Endodermal cell (in vitro differentiated cells): ENCODE results near the gene DUS2. TPM values are rescaled to one million over a fixed set of nuclear protein-coding genes. Genes with fewer than 3 reads are reported as not detected.

Experiments
- DNase-seq: peaks from one replicate; pipeline ENCODE4 v3.0.0-alpha.2; 2017
- H3K27ac ChIP-seq: 2 replicates; pipeline ENCODE4 v1.5.1; 2013; ENCODE audit warnings: mild to moderate bottlenecking, low read depth, low read length, moderate library complexity
- H3K27me3 ChIP-seq: 2 replicates; pipeline ENCODE4 v1.6.1; 2013; ENCODE audit warnings: mild to moderate bottlenecking, low read length, moderate library complexity; ENCODE audit not compliant: insufficient read depth, control insufficient read depth, poor library complexity, severe bottlenecking
- H3K36me3 ChIP-seq: 2 replicates; pipeline ENCODE4 v1.7.0; 2013; ENCODE audit warnings: mild to moderate bottlenecking, low read length, moderate library complexity; ENCODE audit not compliant: control insufficient read depth, insufficient read depth
- H3K4me1 ChIP-seq: one replicate; pipeline ENCODE4 v1.7.0; 2013; ENCODE audit warnings: low read length; ENCODE audit not compliant: control insufficient read depth, insufficient read depth
- H3K4me3 ChIP-seq: 2 replicates; pipeline ENCODE4 v1.5.1; 2013; ENCODE audit warnings: mild to moderate bottlenecking, low read length, moderate library complexity
- H3K9ac ChIP-seq: 2 replicates; pipeline ENCODE4 v1.6.1; 2013; ENCODE audit warnings: mild to moderate bottlenecking, low read length, moderate library complexity; ENCODE audit not compliant: poor library complexity, severe bottlenecking; ENCODE audit errors: extremely low read depth
- H3K9me3 ChIP-seq: 2 replicates; pipeline ENCODE4 v1.6.1; 2013; ENCODE audit warnings: mild to moderate bottlenecking, low read length, moderate library complexity; ENCODE audit not compliant: control insufficient read depth
- H3K27ac Mint-ChIP-seq: 2 replicates; pipeline ENCODE4 v1.8.0; 2020; ENCODE audit warnings: mixed read lengths
- H3K27me3 Mint-ChIP-seq: 2 replicates; pipeline ENCODE4 v1.8.0; 2021; ENCODE audit warnings: mild to moderate bottlenecking, mixed read lengths; ENCODE audit not compliant: insufficient read depth
- H3K36me3 Mint-ChIP-seq: 2 replicates; pipeline ENCODE4 v1.8.0; 2020; ENCODE audit warnings: low read depth, mixed read lengths
- H3K4me1 Mint-ChIP-seq: 2 replicates; pipeline ENCODE4 v1.8.0; 2020; ENCODE audit warnings: mixed read lengths
- H3K4me3 Mint-ChIP-seq: 2 replicates; pipeline ENCODE4 v1.8.0; 2020; ENCODE audit warnings: mild to moderate bottlenecking, moderate library complexity, mixed read lengths
- H3K9me3 Mint-ChIP-seq: 2 replicates; pipeline ENCODE4 v1.8.0; 2020; ENCODE audit warnings: mild to moderate bottlenecking, mixed read lengths
- CTCF ChIP-seq: fragments of 200-600 bp; sonication (generic); conservative IDR thresholded peaks from 2 replicates; pipeline ENCODE4 v1.5.0; 2021; ENCODE audit warnings: antibody characterized with exemption, mild to moderate bottlenecking
- WGBS, 2 experiments: methylation state at CpG; one replicate each; pipeline versions ENCODE4 v1.1.5 to v1.1.7; 2013; ENCODE audit warnings: missing lambda C conversion rate in 2 of 2, mixed read lengths in 1 of 2; ENCODE audit not compliant: insufficient coverage in 1 of 2, insufficient read length in 1 of 2; 5-methylcytosine and 5-hydroxymethylcytosine counted together
- total RNA-seq, 2 donors: library from RNA; stranded (reverse); fragmentation: NEBNext Ultra II Directional in 1 of 2; extraction: Animal tissue kit (Norgen Biotek cat#: 25700) in 1 of 2; gene quantifications; 2 replicates in 1 of 2; 3 replicates in 1 of 2; pipeline ENCODE4 v1.2.1, GENCODE V29; 2021

The DUS2 gene
- total RNA-seq, 2 donors from 2014 or later = 23.4 to 24.0 TPM

GRCh38 chr16:68070249-68070730, 47.2 kb downstream of the DUS2 start:
- DNase-seq = no peak
- Histone ChIP-seq H3K4me3 (no peak overlapping the region), H3K27ac (no peak overlapping the region), H3K4me1 (no peaks in the 10 kb centered on the region), H3K9ac (no peak overlapping the region), H3K36me3 (peaks cover 57% of the 10 kb centered on the region), H3K9me3 (no peaks in the 10 kb centered on the region), H3K27me3 (no peaks in the 10 kb centered on the region)
- WGBS, 2 experiments = 86 to 90% methylated on average over 1 to 2 of the region's 2 CpGs
- TF ChIP-seq CTCF = no peak
- Mint-ChIP-seq H3K36me3 (peaks cover 44% of the 10 kb centered on the region), H3K4me1 (no peaks in the 10 kb centered on the region), H3K9me3 (no peaks in the 10 kb centered on the region), H3K27ac (no peak overlapping the region), H3K4me3 (no peak overlapping the region), H3K27me3 (no peaks in the 10 kb centered on the region)

- Histone ChIP-seq H3K27me3 (no peaks in the 10 kb centered on the region), H3K4me3 (no peak overlapping the region), H3K4me1 (no peaks in the 10 kb centered on the region), H3K9ac (no peak overlapping the region), H3K27ac (no peak overlapping the region), H3K9me3 (no peaks in the 10 kb centered on the region), H3K36me3 (peaks cover 57% of the 10 kb centered on the region)
- H3K4me1 Mint-ChIP-seq = no peaks in the 10 kb centered on the region
- no peak for DNase-seq
- peaks cover 50% of the 10 kb centered on the region for H3K36me3 Mint-ChIP-seq
- no peaks in the 10 kb centered on the region for H3K27me3 Mint-ChIP-seq
- H3K27ac Mint-ChIP-seq = no peak overlapping the region
- TF ChIP-seq CTCF = no peak
- 92 to 98% methylated on average over 13 to 14 of the region's 14 CpGs for WGBS, 2 experiments
- H3K4me3 Mint-ChIP-seq = no peak overlapping the region
- H3K9me3 Mint-ChIP-seq = no peaks in the 10 kb centered on the region
These were observed 47.9 kb downstream of the DUS2 start for GRCh38 chr16:68070806-68071517.

GRCh38 chr16:68071518-68071901, 48.4 kb downstream of the DUS2 start:
- no peaks in the 10 kb centered on the region for H3K9me3 Mint-ChIP-seq
- 86% methylated on average over 1 of the region's 1 CpG; no CpG with 5 or more reads in 1 of the 2 experiments for WGBS, 2 experiments
- no peak for DNase-seq
- Histone ChIP-seq H3K4me1 (no peaks in the 10 kb centered on the region), H3K4me3 (no peak overlapping the region), H3K27me3 (no peaks in the 10 kb centered on the region), H3K27ac (no peak overlapping the region), H3K9ac (no peak overlapping the region), H3K36me3 (peaks cover 57% of the 10 kb centered on the region), H3K9me3 (no peaks in the 10 kb centered on the region)
- peaks cover 50% of the 10 kb centered on the region for H3K36me3 Mint-ChIP-seq
- no peaks in the 10 kb centered on the region for H3K27me3 Mint-ChIP-seq
- no peak overlapping the region for H3K4me3 Mint-ChIP-seq
- H3K27ac Mint-ChIP-seq = no peak overlapping the region
- H3K4me1 Mint-ChIP-seq = no peaks in the 10 kb centered on the region
- TF ChIP-seq CTCF = no peak
